Measurements from ENCODE around the gene KCNJ10. TPM values are rescaled to one million over a fixed set of nuclear protein-coding genes. Genes with fewer than 3 reads are reported as not detected.

KCNJ10 gene
- total and polyA plus RNA-seq, 2 of the 13 experiments (the other 11 are each of a cell fraction or from before 2014, with no cell fraction given): 4.4 to 10.3 TPM

GRCh38 chr1:160031365-160032164, 38.4 kb downstream of the KCNJ10 start, which contains the start of gene PIGM:
Gene PIGM, minus strand, starts transcription at chr1:160031990. Its CDS starts 251 bp downstream, at chr1:160031739.
- DNase-seq (ENCODE audit: low spot score) (peak; percentile 94), FAIRE-seq (peak; percentile 79), ATAC-seq (peak; percentile 98)
- TSS peak; percentile 62 for BruUV-seq (replicated peaks)
- Histone ChIP-seq H3K27ac (ENCODE audit: extremely low read length, insufficient read depth, low read length) (peak within 1 kb of the TSS; percentile 76), H3K9ac (ENCODE audit: insufficient read depth, low read depth, low read length) (peak within 1 kb of the TSS; percentile 76), H3K36me3 (replicated peaks in 1 of 2; ENCODE audit: control insufficient read depth in 1 of 2, insufficient read depth in 2 of 2, low read length in 2 of 2) (no peaks in the 10 kb centered on the region), H3K4me3 (replicated peaks in 1 of 3; ENCODE audit: insufficient read depth in 1 of 3, low read depth in 2 of 3, low read length in 3 of 3) (peak within 1 kb of the TSS; percentile 72 to 92 (median 84)), H3K4me2 (ENCODE audit: low read depth, low read length) (peak within 1 kb of the TSS; percentile 97), H2AFZ (ENCODE audit: low read length) (peak within 1 kb of the TSS; percentile 86), H3K9me3 (ENCODE audit: low read length) (no peaks in the 10 kb centered on the region), H3K27me3 (ENCODE audit: control insufficient read depth in 1 of 2, insufficient read depth in 2 of 2, low read length in 2 of 2) (no peaks in the 10 kb centered on the region; a peak in 1 of 5 replicates), H3K79me2 (ENCODE audit: insufficient read depth, low read length) (peaks cover 21% of the 10 kb centered on the region), H4K20me1 (ENCODE audit: insufficient read depth, low read length) (no peaks in the 10 kb centered on the region), H3K4me1 (ENCODE audit: insufficient read depth, low read length) (peaks cover 28% of the 10 kb centered on the region)
- POLR2A ChIA-PET: interaction anchor here (1.5 to 2.0 kb wide), 4 partner anchors 14 to 39 kb away, joined by 3 to 11 read pairs (median 7); partner anchors contain the start of gene KCNJ10
- WGBS (ENCODE audit: low lambda C conversion rate): 1% methylated on average over 29 of the region's 60 CpGs
- intact Hi-C loops (cut with micrococcal nuclease; ENCODE audit: unreplicated experiment) (loop anchor here (1.0 to 2.0 kb wide), 2 partner anchors 21 to 39 kb away; partner anchors contain the start of gene KCNJ10), in situ Hi-C loops (cut with HindIII; ENCODE audit: extremely low pct_ligation_motif_present, low pct_unique_long_range_greater_than_20kb) (no loop called here)
- CTCF ChIA-PET (ENCODE audit: low intra/inter-chr PET ratio, low total read pairs): no interaction called here
- TF ChIP-seq BRD4 (CRISPR knock-in tag; IDR thresholded peaks at IDR 0.05): 0 out of 2 replicates have a peak, but pooled peaks have one; percentile 10
- no peak for TF ChIP-seq ZFP36 (IDR thresholded peaks at IDR 0.05; ENCODE audit: borderline replicate concordance, low read depth, low read length, partially characterized antibody)
- no peak for TF ChIP-seq ZNF12 (CRISPR knock-in tag; IDR thresholded peaks at IDR 0.05)
- 0 out of 4 replicates have a peak, but pooled peaks of 1 of the 2 experiments have one; percentile 10 for TF ChIP-seq REST (IDR thresholded peaks at IDR 0.05; ENCODE audit: borderline replicate concordance in 1 of 2, low read depth in 1 of 2, low read length in 2 of 2)
- TF ChIP-seq ZFP36L1 (CRISPR knock-in tag; IDR thresholded peaks at IDR 0.05): no peak; the same call in 1 of the 2 replicates
- no peak for TF ChIP-seq ZBTB25 (CRISPR knock-in tag; IDR thresholded peaks at IDR 0.05)
- no peak for TF ChIP-seq PTBP1 (IDR thresholded peaks at IDR 0.05; ENCODE audit: low read depth, low read length, poor library complexity, severe bottlenecking)
- TF ChIP-seq FOXC1 (CRISPR knock-in tag; IDR thresholded peaks at IDR 0.05; ENCODE audit: borderline replicate concordance): no peak
- TF ChIP-seq NR1H2 (CRISPR knock-in tag; IDR thresholded peaks at IDR 0.05; ENCODE audit: borderline replicate concordance, low read depth): no peak
- 0 out of 2 replicates have a peak, but pooled peaks have one; percentile 48 for TF ChIP-seq SMAD3 (CRISPR knock-in tag; IDR thresholded peaks at IDR 0.05)
- TF ChIP-seq RCOR2 (CRISPR knock-in tag; IDR thresholded peaks at IDR 0.05): no peak
- no peak; a peak in 2 of 4 replicates for TF ChIP-seq HMGXB4 (CRISPR knock-in tag; IDR thresholded peaks at IDR 0.05; ENCODE audit: borderline replicate concordance in 1 of 2, low read depth in 1 of 2)
- TF ChIP-seq ZNF503 (CRISPR knock-in tag; IDR thresholded peaks at IDR 0.05): peak; percentile 4; the same call in 1 of the 2 replicates

All from HepG2 (cell line).